ENCODE data around the gene IMP4.
"Not testable (repeated sequence)": the region's sequence is repeated elsewhere in the genome, so short reads cannot be mapped to it uniquely, and the experiment has no call there.

IMP4 gene

GRCh38 chr2:130342533-130343275 is at the start of gene IMP4:
TSS of gene IMP4 (plus strand) at chr2:130342897. CDS start at chr2:130342933, 36 bp downstream.
- DNase-seq (ENCODE audit: low read depth), result peak; percentile 95

- DNase-seq (ENCODE audit: low read depth), result no peak
These were observed 42.3 kb upstream of the IMP4 start for GRCh38 chr2:130300258-130300969.

- DNase-seq (ENCODE audit: low read depth), result no peak
These were observed 41.7 kb upstream of the IMP4 start for GRCh38 chr2:130300970-130301348.

- DNase-seq (ENCODE audit: low read depth), result no peak
These were observed 40.4 kb upstream of the IMP4 start for GRCh38 chr2:130302164-130302886.

GRCh38 chr2:130303169-130303568 is 39.5 kb upstream of the IMP4 start:
- no peak for DNase-seq (ENCODE audit: low read depth)

GRCh38 chr2:130304726-130305125 is 38.0 kb upstream of the IMP4 start:
- DNase-seq (ENCODE audit: low read depth), result no peak

DNA sequence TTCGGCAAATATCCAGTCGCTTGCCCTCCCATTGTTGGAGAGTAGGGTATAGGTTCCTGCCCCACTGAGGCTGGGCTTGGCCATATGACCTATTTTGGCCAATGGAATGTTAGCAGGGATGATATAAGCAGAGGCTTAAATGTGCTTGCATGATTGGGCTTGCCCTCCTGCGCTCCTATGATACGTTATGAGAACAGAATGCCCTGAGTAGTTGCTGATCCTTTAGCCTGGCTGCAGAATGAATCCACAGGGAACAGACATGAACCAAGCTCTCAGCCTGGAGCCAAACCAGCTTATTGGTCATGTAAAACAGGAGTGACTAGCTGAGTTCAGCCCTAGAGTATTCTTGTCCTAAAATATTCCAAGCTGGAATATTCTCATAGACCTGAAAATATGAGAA is 34.8 kb upstream of the IMP4 start:
- DNase-seq (ENCODE audit: low read depth), result no peak

DNA sequence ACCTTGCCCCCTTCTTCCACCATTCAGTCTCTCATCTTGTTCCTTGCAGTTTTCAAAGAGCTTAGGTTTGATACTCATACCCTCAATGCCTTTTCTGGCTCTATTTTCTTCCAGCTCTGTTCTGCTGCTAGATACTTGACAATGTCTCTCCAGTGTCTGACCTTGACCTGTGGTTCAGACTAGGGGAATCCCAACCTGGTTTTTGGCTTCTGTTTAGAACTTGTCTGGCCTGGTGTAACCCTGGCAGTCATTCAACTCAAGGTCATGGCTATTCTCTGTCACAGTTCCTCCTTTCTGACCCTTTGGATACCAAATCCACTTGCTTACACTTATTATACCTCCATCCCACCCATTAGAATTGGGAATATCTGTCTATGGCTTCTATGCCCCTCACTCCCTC is 31.8 kb upstream of the IMP4 start:
- no peak for DNase-seq (ENCODE audit: low read depth)

GRCh38 chr2:130313812-130314334 is 28.8 kb upstream of the IMP4 start:
- DNase-seq (ENCODE audit: low read depth), result no peak

DNA sequence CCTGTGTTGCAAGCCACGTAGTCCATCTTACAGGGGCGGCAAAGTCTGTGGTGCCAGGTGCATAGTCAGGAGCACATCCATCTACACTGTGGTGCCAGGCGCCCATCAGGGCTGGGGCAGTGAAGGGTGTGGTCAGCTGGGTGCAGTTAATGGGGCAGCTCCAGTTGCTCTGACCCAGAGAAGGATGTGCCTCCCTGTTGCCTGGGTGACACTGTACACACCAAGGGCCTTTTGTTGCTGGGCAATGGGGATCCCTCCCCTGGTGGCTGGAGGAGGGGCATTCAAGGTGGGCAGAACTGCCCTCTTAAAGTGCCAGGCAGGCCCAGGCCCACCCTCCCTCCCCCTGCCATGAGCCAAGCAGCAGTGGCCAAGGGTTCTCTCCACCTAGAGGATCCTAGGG is 28.3 kb upstream of the IMP4 start:
- DNase-seq (ENCODE audit: low read depth), result no peak

DNA sequence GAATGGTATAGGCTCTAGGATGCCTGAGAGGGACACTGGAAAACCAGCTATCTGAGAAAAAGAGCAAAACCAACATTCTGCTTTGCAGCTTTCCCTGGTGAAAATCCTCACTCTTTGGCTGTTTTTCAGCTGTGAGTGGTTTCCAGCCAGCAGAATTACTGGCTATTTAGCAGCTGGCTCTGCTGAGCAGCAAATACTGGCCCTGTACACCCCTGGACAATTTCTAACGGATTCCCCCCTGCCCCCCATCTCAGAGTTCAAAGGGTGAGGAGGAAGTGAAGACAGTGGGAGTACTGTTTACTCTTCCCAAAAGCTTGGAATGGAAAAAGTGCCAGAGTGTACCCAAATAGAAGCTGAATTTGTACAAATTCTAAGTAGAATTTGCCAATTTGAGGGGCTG is 26.1 kb upstream of the IMP4 start:
- no peak for DNase-seq (ENCODE audit: low read depth)

GRCh38 chr2:130318906-130319305 is 23.8 kb upstream of the IMP4 start:
- no peak for DNase-seq (ENCODE audit: low read depth)

DNA sequence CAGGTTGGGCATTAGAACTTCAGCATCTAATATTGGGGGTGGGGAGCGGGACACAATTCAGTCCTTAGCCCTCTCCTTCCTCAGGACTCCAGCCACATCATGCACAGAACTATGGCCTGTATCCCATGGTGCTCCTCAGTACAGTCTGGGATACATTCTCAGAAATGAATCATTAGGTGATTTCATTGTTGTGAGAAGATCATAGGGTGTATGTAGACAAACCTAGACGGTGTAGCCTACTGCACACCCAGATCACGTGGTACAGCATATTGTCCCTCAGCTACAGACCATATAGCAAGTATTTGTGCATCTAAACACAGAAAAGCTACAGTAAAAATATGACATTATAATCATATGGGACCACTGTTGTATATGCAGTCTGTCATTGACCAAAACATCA is 23.2 kb upstream of the IMP4 start:
- no peak for DNase-seq (ENCODE audit: low read depth)

DNA sequence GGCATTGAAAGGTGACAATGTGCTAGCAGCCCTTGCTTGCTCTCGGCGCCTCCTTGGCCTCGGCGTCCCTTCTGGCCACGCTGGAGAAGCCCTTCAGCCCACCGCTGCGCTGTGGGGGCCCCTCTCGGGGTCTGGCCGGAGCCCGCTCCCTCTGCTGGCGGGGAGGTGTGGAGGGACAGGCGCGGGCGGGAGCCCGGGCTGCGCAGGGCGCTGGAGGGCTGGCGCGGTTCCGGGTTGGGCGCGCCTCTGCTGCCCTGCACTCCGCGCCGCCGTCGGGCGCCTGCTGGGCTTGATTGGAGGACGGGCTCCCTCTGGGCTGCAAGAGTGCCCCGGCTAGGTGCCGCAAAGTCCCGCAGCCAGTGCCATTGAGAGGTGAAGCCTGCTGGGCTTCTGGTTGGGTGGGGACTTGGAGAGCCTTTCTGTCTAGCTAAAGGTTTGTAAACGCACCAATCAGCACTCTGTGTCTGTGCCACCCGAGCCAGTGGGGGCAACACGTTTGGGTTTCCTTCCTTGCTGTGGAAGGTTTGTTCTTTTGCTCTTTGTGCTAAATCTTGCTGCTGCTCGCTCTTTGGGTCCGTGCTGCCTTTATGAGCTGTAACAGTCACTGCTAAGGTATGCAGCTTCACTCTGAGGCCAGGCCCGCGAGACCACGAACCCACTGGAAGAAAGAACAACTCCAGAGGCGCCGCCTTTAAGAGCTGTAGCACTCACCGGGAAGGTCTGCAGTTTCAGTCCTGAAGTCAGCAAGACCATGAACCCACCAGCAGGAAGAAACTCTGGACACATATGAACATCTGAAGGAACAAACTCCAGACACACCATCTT is 14.8 kb upstream of the IMP4 start:
- DNase-seq (ENCODE audit: low read depth), result no peak

DNA sequence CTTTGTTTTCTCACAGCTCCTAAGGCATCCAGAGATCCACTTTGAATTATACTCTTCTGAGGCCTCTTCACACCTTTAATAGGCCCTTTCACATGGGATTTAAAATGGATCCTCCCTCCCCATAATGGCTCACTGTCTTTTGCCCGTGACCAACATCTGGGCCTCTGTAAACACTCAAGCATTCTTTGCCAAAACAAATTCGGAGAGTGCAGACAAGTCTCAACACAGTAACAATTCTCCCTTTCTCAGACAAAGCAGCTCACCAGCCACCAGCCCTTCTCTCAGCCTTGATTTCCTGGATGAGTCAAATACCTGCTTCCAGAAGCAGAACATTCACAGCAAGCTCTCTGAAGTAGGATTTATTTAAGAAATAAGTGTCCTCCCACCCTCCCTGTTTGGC is 14.0 kb upstream of the IMP4 start:
- no peak for DNase-seq (ENCODE audit: low read depth)

DNA sequence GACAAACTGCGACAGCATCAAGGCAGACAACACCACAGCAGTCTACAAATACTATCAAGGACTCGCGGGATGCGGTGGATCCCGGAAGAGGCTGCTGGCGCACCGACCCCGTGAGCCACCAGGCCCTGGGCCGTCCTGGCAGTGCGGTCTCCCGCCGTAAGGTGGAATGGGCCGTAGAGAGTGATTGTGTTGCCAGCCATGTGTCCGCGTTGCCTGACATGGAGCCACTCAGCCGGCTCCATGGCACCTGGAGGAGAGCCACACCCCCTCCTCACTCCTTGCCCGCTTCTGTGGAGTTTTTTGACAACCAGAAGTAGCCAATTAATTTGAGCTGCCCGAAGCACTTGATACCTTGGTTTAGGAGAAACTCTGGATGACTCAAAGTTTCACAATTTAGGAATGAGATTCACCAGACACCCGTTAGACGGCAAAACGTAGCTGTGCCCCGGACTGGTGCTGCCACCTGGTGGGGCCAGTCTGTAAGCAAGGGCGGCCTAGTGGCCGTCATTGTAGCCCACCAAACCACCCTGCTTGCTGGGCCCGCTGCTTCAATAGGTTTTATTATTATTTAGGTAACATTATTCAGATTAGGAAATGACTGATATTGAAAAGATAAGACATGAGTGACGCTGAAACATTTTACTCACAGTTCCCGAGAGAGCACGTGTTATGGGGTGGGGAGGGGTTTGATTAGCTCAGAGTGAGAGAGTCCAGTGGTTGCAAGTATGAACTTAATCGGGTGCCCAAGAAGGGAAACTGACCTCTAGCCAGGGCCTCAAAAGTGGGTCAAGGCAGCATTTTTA is 10.2 kb upstream of the IMP4 start:
- DNase-seq (ENCODE audit: low read depth), result no peak

GRCh38 chr2:130333253-130333652 is 9.4 kb upstream of the IMP4 start:
- DNase-seq (ENCODE audit: low read depth), result not testable (repeated sequence)

DNA sequence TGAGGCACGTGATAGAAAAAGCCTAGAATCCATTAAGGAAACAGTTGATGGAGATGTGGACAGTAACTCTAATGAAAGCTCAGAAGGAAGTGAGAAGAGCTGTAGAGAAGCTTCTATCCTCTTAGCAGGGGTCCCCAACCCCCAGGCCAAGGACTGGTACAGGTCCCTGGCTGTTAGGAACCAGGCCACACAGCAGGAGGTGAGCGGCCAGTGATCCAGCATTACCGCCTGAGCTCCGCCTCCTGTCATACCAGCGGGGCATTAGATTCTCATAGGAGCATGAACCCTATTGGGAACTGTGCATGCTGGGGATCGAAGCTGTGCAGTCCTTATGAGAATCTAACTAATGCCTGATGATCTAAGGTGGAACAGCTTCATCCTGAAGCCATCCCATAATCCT is 8.7 kb upstream of the IMP4 start:
- DNase-seq (ENCODE audit: low read depth), result no peak

- DNase-seq (ENCODE audit: low read depth), result no peak
These were observed 7.5 kb upstream of the IMP4 start for GRCh38 chr2:130335226-130335625.

GRCh38 chr2:130336150-130336876 is 6.4 kb upstream of the IMP4 start:
- no peak for DNase-seq (ENCODE audit: low read depth)

Data from CMK (cell line).